Ramos (cell line): ENCODE data around the gene ZNF124.

ENCODE experiments used
- in situ Hi-C: fragments of 300-500 bp; cut with MboI; formaldehyde crosslinking; loops from one replicate; pipeline ENCODE4 v1.14.3; 2022; ENCODE audit warnings: low sequenced_read_pairs; ENCODE audit not compliant: unreplicated experiment

The ZNF124 gene

GRCh38 chr1:247114351-247115140 is 57.3 kb downstream of the ZNF124 start:
- in situ Hi-C loops = no loop called here

DNA sequence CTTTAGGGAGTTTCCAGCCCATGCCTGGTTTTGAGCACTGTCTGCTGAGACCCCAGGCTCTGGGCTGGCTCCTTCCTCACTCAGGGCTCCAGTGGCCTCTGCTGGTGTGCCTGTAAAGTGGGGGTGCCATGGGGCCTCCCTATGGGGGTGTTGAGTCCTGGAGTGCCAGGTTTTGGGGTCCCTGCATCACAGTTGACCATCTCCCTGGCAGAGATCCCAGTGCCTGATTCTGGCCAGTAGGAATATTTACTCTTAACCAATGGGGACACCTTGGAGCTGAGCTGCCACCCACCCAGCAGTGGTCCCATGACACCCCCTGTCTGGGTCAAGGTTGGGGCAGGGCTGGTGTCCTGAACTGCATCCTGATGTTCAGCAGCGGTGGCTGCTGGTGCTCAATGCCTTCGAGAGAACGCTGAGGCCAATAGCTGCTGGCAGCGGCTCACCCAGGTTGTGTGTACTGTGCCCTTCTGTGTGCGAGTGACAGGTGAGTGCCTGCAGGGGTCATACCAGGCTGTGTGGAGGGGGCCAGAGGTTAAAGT is 58.0 kb downstream of the ZNF124 start:
- in situ Hi-C loops = no loop called here

- in situ Hi-C loops = no loop called here
Measured at GRCh38 chr1:247113094-247113497, 58.7 kb downstream of the ZNF124 start.

DNA sequence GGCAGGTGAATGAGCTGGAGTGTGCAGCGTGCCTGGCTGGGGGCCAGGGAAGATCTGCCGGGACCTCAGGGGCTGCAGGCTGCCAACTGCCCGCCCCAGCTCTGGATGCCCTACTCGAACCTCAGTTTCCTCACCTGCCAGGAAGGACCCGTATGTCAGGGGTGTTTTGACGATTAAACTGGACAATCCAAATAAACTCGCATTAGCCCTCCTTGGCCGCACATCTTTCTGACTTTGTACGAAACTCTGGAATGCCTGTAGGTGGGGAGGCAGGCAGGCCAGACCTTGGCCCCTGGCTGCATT is 59.4 kb downstream of the ZNF124 start:
- in situ Hi-C loops = no loop called here

- in situ Hi-C loops = no loop called here
Measured at GRCh38 chr1:247111700-247112478, 59.9 kb downstream of the ZNF124 start.

- in situ Hi-C loops = no loop called here
Measured at GRCh38 chr1:247111259-247111699, 60.5 kb downstream of the ZNF124 start.

- in situ Hi-C loops = no loop called here
Measured at GRCh38 chr1:247110627-247111258, 61.1 kb downstream of the ZNF124 start.

DNA sequence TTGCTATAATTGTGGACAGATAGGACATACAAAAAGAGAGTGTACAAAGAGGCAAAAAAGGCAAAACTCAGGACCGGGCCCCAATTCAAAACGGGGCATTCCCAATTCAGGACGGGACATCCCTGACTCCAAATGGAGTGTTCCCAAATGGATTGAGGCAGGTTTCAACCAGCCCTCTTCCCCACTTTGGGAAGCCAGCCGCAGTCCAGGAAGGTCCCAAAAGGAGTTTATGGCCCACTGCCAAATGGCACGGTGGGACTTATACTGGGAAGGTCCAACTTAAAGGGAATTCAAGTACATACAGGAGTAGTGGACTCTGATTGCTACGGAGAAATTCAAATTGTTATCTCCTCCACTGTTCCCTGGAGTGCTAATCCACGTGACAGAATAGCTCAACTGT is 64.1 kb downstream of the ZNF124 start:
- in situ Hi-C loops = no loop called here

DNA sequence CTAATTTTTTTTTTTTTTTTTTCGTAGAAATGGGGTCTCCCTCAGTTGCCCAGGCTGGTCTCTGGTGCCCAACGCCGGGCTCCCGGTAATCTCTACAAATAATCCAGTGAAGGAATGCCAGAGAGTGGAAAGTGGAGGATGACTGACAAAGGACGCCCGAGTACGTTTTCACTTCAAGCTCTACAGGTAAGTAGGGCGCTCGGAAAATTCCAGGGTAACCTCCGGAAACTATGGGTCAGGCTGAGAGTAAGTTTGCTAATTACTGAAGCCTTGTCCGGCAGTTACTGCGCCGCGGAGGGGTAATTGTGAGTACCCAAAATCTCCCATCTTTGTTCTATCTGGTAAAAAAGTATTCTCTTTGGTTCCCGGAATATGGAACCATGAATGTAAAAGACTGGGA is 65.9 kb downstream of the ZNF124 start:
- in situ Hi-C loops = no loop called here
